ENCODE results near the gene SMARCAL1.

The SMARCAL1 gene

DNA sequence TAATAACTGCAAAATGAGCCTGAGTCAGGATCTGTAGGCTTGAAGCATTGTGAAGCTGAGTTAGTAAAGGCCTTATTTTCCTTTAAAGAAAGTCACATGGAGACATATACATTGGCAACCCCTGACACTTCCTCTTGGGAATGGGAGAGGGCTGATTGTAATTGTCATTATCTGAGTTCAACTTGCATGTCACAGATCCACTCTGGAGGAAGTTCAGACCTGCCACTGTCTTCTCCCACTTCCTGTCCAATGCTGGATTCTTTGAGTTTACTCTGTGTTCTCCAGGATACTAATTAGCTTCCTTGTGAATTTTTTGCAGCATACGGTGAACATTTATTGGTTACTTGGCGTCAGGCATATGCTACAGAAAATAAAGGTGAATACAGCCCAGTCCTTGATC, 34.1 kb downstream of the SMARCAL1 start:
- DNase-seq (ENCODE audit: extremely low read depth, low read depth), result no peak
- TF ChIP-seq, protein P1, sequence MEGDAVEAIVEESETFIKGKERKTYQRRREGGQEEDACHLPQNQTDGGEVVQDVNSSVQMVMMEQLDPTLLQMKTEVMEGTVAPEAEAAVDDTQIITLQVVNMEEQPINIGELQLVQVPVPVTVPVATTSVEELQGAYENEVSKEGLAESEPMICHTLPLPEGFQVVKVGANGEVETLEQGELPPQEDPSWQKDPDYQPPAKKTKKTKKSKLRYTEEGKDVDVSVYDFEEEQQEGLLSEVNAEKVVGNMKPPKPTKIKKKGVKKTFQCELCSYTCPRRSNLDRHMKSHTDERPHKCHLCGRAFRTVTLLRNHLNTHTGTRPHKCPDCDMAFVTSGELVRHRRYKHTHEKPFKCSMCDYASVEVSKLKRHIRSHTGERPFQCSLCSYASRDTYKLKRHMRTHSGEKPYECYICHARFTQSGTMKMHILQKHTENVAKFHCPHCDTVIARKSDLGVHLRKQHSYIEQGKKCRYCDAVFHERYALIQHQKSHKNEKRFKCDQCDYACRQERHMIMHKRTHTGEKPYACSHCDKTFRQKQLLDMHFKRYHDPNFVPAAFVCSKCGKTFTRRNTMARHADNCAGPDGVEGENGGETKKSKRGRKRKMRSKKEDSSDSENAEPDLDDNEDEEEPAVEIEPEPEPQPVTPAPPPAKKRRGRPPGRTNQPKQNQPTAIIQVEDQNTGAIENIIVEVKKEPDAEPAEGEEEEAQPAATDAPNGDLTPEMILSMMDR (IDR thresholded peaks at IDR 0.05; ENCODE audit: low read depth, low read length), result no peak

DNA sequence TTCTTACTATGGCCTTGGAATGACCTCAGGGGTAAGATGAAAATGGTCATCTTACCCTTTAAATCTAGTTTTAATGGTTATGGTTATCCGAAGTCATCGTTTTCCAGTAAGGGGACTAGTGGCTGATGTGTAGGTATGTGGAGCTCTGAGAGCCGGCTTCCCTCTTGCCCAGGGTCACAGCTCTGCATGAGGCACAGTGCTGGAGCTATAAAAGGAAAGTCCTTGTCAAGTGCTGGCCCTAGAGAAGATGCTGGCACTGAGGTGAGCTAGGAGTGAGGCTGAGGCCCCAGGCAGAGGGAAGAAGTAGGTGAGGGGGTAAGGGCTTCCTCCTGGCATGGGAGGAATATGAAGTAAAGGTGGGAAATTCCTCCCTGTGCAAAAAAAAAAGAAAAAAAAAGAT, 35.0 kb downstream of the SMARCAL1 start:
- TF ChIP-seq, protein P1 (IDR thresholded peaks at IDR 0.05; ENCODE audit: low read depth, low read length), result no peak
- no peak for DNase-seq (ENCODE audit: extremely low read depth, low read depth)

DNA sequence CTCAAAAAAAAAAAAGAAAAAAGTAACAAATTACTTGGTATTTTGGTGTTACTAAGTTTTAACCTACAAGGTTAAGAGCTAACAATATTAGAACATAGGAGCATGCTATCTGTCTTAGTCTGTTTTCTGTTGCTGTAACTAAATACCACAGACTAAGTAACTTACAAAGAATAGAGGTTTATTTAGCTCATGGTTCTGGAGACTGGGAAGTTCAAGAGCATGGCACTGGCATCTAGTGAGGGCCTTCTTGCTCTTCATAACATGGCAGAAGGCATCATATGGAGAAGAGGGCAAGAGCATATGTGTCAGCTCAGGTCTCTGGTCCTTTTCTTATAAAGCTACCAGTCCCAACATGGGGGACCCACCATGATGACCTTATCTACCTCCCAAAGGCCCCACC, 36.5 kb downstream of the SMARCAL1 start:
- TF ChIP-seq, protein P1 (IDR thresholded peaks at IDR 0.05; ENCODE audit: low read depth, low read length), result no peak
- no peak for DNase-seq (ENCODE audit: extremely low read depth, low read depth)

DNA sequence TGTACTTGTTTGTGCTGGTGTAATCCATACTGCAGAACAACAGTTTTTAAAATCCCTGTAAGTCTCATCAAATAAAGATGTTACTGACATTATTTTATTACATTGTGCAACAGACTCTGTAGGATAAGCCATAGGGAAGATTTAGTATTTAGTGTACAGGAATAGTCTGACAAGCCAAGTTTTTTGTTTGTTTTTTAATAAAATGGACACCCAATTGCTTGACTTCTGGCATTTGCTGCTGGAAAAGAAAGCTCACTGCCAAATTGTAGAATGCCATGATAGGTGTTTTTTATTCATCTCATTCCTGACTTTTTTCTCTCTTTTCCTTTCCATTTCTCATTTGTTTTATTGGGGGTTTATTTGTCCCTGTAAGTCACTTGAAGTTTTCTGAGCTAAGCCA, 38.1 kb downstream of the SMARCAL1 start:
- no peak for DNase-seq (ENCODE audit: extremely low read depth, low read depth)
- TF ChIP-seq, protein P1 (IDR thresholded peaks at IDR 0.05; ENCODE audit: low read depth, low read length), result no peak

DNA sequence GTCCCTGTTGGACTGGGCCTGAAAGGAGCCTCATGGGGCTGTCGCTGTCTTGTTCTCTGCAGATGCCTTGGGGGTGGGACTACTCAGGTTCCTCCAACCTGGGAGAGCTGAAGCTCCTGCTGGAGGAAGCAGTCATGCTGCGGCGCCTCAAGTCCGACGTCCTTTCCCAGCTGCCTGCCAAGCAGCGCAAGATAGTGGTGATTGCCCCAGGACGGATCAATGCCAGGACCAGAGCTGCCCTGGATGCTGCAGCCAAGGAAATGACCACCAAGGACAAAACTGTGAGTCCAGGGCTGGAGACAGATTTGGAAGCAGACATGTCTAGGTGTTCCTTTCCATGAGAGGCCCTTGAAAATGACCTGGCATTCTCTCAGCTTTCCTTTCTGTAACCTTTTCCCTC, 38.5 kb downstream of the SMARCAL1 start:
- DNase-seq (ENCODE audit: extremely low read depth, low read depth), result no peak

DNA sequence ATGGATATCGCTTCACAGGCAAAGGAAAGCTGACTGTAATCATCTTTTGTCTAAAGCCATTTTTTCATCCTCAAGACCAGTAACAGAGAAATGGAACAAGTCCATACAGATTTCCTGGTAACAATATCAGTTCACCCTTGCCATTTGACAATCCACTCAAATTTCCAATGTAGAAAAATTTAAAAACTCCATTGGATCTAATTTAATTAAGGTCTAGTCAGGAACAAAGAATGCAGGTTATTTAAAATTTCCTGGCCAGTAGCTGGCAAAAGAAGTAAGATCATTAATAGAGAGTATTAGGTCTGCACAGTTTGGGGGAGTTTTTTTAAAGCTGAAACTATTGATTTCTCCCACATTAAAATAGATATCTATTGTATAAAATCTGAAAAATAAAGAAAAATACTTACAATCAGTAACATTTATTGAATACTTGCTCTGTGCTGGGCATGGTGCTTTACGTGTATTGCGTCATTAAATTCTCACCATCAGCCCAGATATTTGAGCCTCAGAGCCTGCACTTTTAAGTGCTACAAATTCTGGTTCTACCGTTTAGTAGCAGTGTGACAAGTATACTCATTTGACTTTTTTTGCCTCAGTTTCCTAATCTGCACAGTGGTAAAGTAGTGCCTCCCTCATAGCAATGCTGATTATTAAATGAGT, 41.8 kb downstream of the SMARCAL1 start:
- TF ChIP-seq, protein P1 (IDR thresholded peaks at IDR 0.05; ENCODE audit: low read depth, low read length), result no peak
- no peak for DNase-seq (ENCODE audit: extremely low read depth, low read depth)

More for the DNA sequence above, 38.5 kb downstream of the SMARCAL1 start:
- TF ChIP-seq, protein P1 (IDR thresholded peaks at IDR 0.05; ENCODE audit: low read depth, low read length), result no peak

DNA sequence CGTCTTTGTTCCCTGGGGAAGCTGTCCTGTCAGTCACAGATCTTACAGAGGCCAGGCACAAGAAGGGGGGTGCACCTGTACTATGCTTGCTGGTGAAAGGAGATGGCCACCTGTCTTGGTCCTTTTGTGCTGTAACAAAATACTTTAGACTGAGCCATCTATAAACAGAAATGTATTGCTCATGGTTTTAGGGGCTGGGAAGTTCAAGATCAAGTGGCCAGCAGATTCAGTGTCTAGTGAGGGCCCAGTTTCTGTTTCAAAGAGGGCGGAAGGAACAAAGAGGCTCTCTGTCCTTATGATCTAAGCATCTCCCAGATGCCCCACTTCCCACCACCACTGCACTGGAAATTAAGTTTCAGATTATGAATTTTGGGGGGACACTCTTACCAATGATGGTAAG, 50.9 kb downstream of the SMARCAL1 start:
- DNase-seq (ENCODE audit: extremely low read depth, low read depth), result no peak
- TF ChIP-seq, protein P1 (IDR thresholded peaks at IDR 0.05; ENCODE audit: low read depth, low read length), result no peak
